HCT116 (cell line): Measurements from ENCODE around the gene PCSK2. TPM values are rescaled to one million over a fixed set of nuclear protein-coding genes. Genes with fewer than 3 reads are reported as not detected.

Experiments
- ATAC-seq: fragments of 200-7000 bp; cut with Tn5 transposase; 2 replicates; pipeline ENCODE4 v1.9.1; 2020; ENCODE audit warnings: mild to moderate bottlenecking, moderate library complexity
- BruUV-seq: library from RNA; stranded (reverse); fragments of 400-500 nt; replicated peaks from 2 replicates; lab custom pipeline; 2021; lab: Mats Ljungman, UMichigan
- CTCF ChIA-PET: fragments of 300-600 bp; sonication (Branson Sonifier 250); formaldehyde crosslinking; loops from one replicate; lab custom pipeline; 2021; ENCODE audit warnings: antibody characterized with exemption; lab: Charles Lee
- POLR2A ChIA-PET: fragments of 300-600, 350-600 bp; sonication (Branson Sonifier 250); formaldehyde crosslinking; loops from one replicate; lab custom pipeline; 2021; ENCODE audit warnings: antibody characterized with exemption; lab: Charles Lee
- RAD21 ChIA-PET, 2 experiments: fragments of 300-600 bp; sonication (Branson Sonifier 250); formaldehyde crosslinking; loops; one replicate each; lab custom pipeline; 2023; ENCODE audit warnings: low total read pairs in 2 of 2; ENCODE audit not compliant: uncharacterized antibody in 2 of 2, unreplicated experiment in 2 of 2, low non-redundant PET in 1 of 2; lab: Charles Lee
- DNase-seq: peaks from one replicate; pipeline ENCODE4 v3.0.0-alpha.2; 2010; ENCODE audit warnings: low read depth, low spot score
- H2AFZ ChIP-seq: fragments of 200-600 bp; shearing (Covaris generic), sonication (generic); 2 replicates; pipeline ENCODE4 v1.6.1; 2017; ENCODE audit warnings: low read depth, mixed run types, mixed read lengths, antibody characterized with exemption, low read length; ENCODE audit not compliant: poor library complexity, severe bottlenecking
- H3K27ac ChIP-seq: 2 replicates; pipeline ENCODE4 v1.5.1; 2012; ENCODE audit warnings: low read depth, low read length
- H3K27me3 ChIP-seq: fragments of 200-600 bp; sonication (generic); 2 replicates; pipeline ENCODE4 v1.6.1; 2016; ENCODE audit warnings: mixed run types, low read length, mixed read lengths; ENCODE audit not compliant: insufficient read depth
- H3K36me3 ChIP-seq, 2 experiments: fragments of 200-500 bp in 1 of 2; fragments of 200-600 bp in 1 of 2; sonication (Bioruptor generic) in 1 of 2; sonication (generic) in 1 of 2; 2 replicates each; pipeline versions ENCODE4 v1.5.1 to v1.6.1; 2014 to 2016; ENCODE audit warnings: low read length in 2 of 2, inconsistent platforms in 1 of 2, mixed read lengths in 1 of 2, mixed run types in 1 of 2; ENCODE audit not compliant: insufficient read depth in 2 of 2, control insufficient read depth in 1 of 2
- H3K4me1 ChIP-seq, 2 experiments: fragments of 200-600 bp in 1 of 2; sonication (generic) in 1 of 2; 2 replicates each; pipeline versions ENCODE4 v1.5.1 to v1.6.1; 2012 to 2017; ENCODE audit warnings: low read length in 2 of 2, inconsistent platforms in 1 of 2, mild to moderate bottlenecking in 1 of 2, mixed read lengths in 1 of 2, mixed run types in 1 of 2, moderate library complexity in 1 of 2; ENCODE audit not compliant: insufficient read depth in 2 of 2, control insufficient read depth in 1 of 2
- H3K4me2 ChIP-seq: fragments of 200-600 bp; sonication (generic); 2 replicates; pipeline ENCODE4 v1.6.1; 2017; ENCODE audit warnings: mixed run types, low read length, mixed read lengths
- H3K4me3 ChIP-seq, 2 experiments: fragments of 200-600 bp in 1 of 2; sonication (generic) in 1 of 2; replicated peaks in 1 of 2; 2 replicates each; pipeline ENCODE4 v1.5.1; 2011 to 2016; ENCODE audit warnings: low read length in 2 of 2, control low read depth in 1 of 2, low read depth in 1 of 2, mild to moderate bottlenecking in 1 of 2, mixed read lengths in 1 of 2, mixed run types in 1 of 2
- H3K79me2 ChIP-seq: fragments of 200-600 bp; sonication (generic); 2 replicates; pipeline ENCODE4 v1.6.1; 2017; ENCODE audit warnings: mild to moderate bottlenecking, mixed run types, low read length, moderate library complexity, mixed read lengths; ENCODE audit not compliant: insufficient read depth
- H3K9ac ChIP-seq: fragments of 200-600 bp; sonication (generic); 2 replicates; pipeline ENCODE4 v1.6.1; 2016; ENCODE audit warnings: low read length, mixed read lengths
- H3K9me2 ChIP-seq: fragments of 200-600 bp; sonication (generic), shearing (Covaris generic); 2 replicates; pipeline ENCODE4 v1.6.1; 2017; ENCODE audit warnings: mixed run types, mild to moderate bottlenecking, moderate library complexity; ENCODE audit not compliant: insufficient read depth
- H3K9me3 ChIP-seq, 2 experiments: fragments of 200-500 bp in 1 of 2; fragments of 200-600 bp in 1 of 2; sonication (Bioruptor generic) in 1 of 2; sonication (generic) in 1 of 2; 2 replicates each; pipeline ENCODE4 v1.6.1; 2014 to 2017; ENCODE audit warnings: low read length in 2 of 2, mixed read lengths in 2 of 2, inconsistent platforms in 1 of 2, low read depth in 1 of 2, mild to moderate bottlenecking in 1 of 2, mixed run types in 1 of 2, moderate library complexity in 1 of 2; ENCODE audit not compliant: control insufficient read depth in 1 of 2, insufficient read depth in 1 of 2
- H4K20me1 ChIP-seq: fragments of 200-600 bp; sonication (generic), shearing (Covaris generic); 2 replicates; pipeline ENCODE4 v1.6.1; 2017; ENCODE audit warnings: mixed run types, mild to moderate bottlenecking, moderate library complexity; ENCODE audit not compliant: insufficient read depth
- CEBPB ChIP-seq: IDR thresholded peaks from 2 replicates; pipeline ENCODE4 v1.6.1; 2012; ENCODE audit warnings: low read depth
- EZH2 ChIP-seq: fragments of 200-600 bp; sonication (generic); IDR thresholded peaks from 2 replicates; pipeline ENCODE4 v1.6.1; 2017; ENCODE audit warnings: antibody characterized with exemption, mixed run types
- FOSL1 ChIP-seq: IDR thresholded peaks from 2 replicates; pipeline ENCODE4 v1.6.1; 2012; ENCODE audit warnings: low read depth
- POLR2AphosphoS5 ChIP-seq: IDR thresholded peaks from 2 replicates; pipeline ENCODE4 v1.6.1; 2011; ENCODE audit warnings: mild to moderate bottlenecking, low read depth, low read length, moderate library complexity
- SIN3A ChIP-seq: IDR thresholded peaks from 2 replicates; pipeline ENCODE4 v1.6.1; 2012; ENCODE audit warnings: low read depth
- YY1 ChIP-seq: IDR thresholded peaks from 2 replicates; pipeline ENCODE4 v1.6.1; 2011; ENCODE audit warnings: low read length, low read depth, moderate library complexity, mild to moderate bottlenecking; ENCODE audit not compliant: insufficient replicate concordance; ENCODE audit errors: extremely low read depth
- ZNF274 ChIP-seq: fragments of 200-500 bp; sonication (Bioruptor generic); IDR thresholded peaks from 2 replicates; pipeline ENCODE4 v1.6.1; 2014; ENCODE audit warnings: mild to moderate bottlenecking, low read depth, low read length, inconsistent platforms
- intact Hi-C: fragments of 100-400 bp; cut with micrococcal nuclease; formaldehyde crosslinking; loops from 2 replicates; pipeline ENCODE4 v1.10.0; 2022
- total RNA-seq: library from RNA; stranded (reverse); gene quantifications from one replicate; pipeline ENCODE4 v1.2.1, GENCODE V29; 2021; ENCODE audit not compliant: unreplicated experiment

PCSK2 gene
- total RNA-seq, 1 experiment from 2014 or later: not detected

- Histone ChIP-seq H4K20me1 (no peaks in the 10 kb centered on the region), H3K36me3 (no peaks in the 10 kb centered on the region), H3K27me3 (peaks cover 8% of the 10 kb centered on the region; the same call in 1 of the 2 replicates), H3K9ac (no peak overlapping the region), H3K79me2 (no peaks in the 10 kb centered on the region), H3K9me2 (no peaks in the 10 kb centered on the region), H3K27ac (no peak overlapping the region), H3K4me3 (no peak overlapping the region), H3K4me2 (no peak overlapping the region), H2AFZ (no peak overlapping the region), H3K9me3 (no peaks in the 10 kb centered on the region), H3K4me1 (no peaks in the 10 kb centered on the region)
- intact Hi-C loops: no loop called here
- DNase-seq (no peak), ATAC-seq (no peak)
- ChIA-PET RAD21 (no interaction called here), POLR2A (no interaction called here), CTCF (no interaction called here)
- no TSS peak for BruUV-seq
- TF ChIP-seq EZH2: no peak
Observed at GRCh38 chr20:17179840-17180239, 47.0 kb upstream of the PCSK2 start.

GRCh38 chr20:17189976-17190695, 36.7 kb upstream of the PCSK2 start:
- Histone ChIP-seq H4K20me1 (no peaks in the 10 kb centered on the region), H3K9ac (no peak overlapping the region), H3K9me2 (no peaks in the 10 kb centered on the region), H3K36me3 (no peaks in the 10 kb centered on the region), H3K9me3 (no peaks in the 10 kb centered on the region), H3K4me2 (no peak overlapping the region), H3K79me2 (no peaks in the 10 kb centered on the region), H3K4me3 (no peak overlapping the region), H2AFZ (no peak overlapping the region), H3K4me1 (no peaks in the 10 kb centered on the region), H3K27ac (no peak overlapping the region), H3K27me3 (0 out of 2 replicates have a peak, but pooled peaks cover 3% of the 10 kb centered on the region)
- intact Hi-C loops: no loop called here
- ChIA-PET POLR2A (no interaction called here), RAD21 (no interaction called here), CTCF (no interaction called here)
- ATAC-seq: no peak
- no TSS peak for BruUV-seq
- no peak for DNase-seq
- no peak for TF ChIP-seq FOSL1
- TF ChIP-seq YY1: no peak
- TF ChIP-seq SIN3A: no peak
- TF ChIP-seq CEBPB: no peak
- no peak for TF ChIP-seq ZNF274
- no peak for TF ChIP-seq POLR2AphosphoS5
